Esophagus muscularis mucosa (tissue), 3 donors: ENCODE results near the gene TMEM243.
A peak's percentile ranks its signal among the peaks of the same experiment; 100 is the strongest.

Experiments
- POLR2AphosphoS5 ChIP-seq, 2 donors: sonication (generic); formaldehyde crosslinking; IDR thresholded peaks; one replicate each; pipeline ENCODE4 v1.6.1; 2017; ENCODE audit warnings: antibody characterized with exemption in 2 of 2
- TF ChIP-seq, protein P1 (sequence below), 3 experiments: fragments of 200-600 bp in 2 of 3; fragments of 450-650 bp in 1 of 3; sonication (generic) in 2 of 3; IDR thresholded peaks; one replicate each; pipeline ENCODE4 v1.5.1; 2017 to 2019; ENCODE audit warnings: antibody characterized with exemption in 3 of 3, mild to moderate bottlenecking in 2 of 3, moderate library complexity in 1 of 3

DNA sequence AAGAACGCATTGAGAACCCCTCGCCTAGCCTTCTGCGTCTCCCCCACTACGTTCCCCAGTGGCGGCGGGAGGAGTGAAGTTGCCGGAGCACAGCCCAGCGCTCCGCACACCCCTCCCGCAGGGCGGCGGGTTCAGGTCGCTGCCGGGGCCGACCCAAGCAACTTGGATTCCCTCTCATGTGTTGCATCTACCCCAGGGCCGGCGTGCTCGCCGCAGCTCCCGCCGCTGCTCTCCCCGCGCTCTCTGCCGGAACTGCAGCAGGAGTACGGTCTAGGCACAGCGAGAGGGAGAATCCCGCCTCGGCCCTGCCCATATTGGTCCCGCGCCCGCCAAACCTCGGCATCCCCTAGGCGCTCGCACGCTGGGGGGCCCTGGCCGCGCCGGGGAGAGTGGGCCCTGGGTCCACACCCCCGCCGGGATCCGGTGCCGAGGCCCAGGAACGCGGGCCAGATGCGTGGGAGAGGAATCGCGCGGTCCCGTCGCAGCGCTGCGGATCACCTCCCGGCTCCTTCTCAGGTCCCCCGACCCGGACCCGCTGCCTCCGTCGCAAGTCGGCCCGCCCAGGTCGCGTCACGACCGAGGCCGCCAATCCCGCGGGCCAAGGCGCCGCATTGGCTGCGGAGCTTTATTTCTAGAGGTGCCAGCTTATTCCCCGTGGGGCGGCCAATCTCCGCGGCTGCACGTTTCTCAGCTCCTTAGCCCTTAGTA, 648 bp upstream of the TMEM243 start:
- TF ChIP-seq, protein P1, sequence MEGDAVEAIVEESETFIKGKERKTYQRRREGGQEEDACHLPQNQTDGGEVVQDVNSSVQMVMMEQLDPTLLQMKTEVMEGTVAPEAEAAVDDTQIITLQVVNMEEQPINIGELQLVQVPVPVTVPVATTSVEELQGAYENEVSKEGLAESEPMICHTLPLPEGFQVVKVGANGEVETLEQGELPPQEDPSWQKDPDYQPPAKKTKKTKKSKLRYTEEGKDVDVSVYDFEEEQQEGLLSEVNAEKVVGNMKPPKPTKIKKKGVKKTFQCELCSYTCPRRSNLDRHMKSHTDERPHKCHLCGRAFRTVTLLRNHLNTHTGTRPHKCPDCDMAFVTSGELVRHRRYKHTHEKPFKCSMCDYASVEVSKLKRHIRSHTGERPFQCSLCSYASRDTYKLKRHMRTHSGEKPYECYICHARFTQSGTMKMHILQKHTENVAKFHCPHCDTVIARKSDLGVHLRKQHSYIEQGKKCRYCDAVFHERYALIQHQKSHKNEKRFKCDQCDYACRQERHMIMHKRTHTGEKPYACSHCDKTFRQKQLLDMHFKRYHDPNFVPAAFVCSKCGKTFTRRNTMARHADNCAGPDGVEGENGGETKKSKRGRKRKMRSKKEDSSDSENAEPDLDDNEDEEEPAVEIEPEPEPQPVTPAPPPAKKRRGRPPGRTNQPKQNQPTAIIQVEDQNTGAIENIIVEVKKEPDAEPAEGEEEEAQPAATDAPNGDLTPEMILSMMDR (IDR thresholded peaks at IDR 0.05) = no peak
- peak; percentile 86 to 92 for TF ChIP-seq POLR2AphosphoS5 (IDR thresholded peaks at IDR 0.05)
